Panc1 (cell line): ENCODE data around the gene ETFA.

Source experiments
- CTCF ChIP-seq: fragments of 450-650 bp; IDR thresholded peaks from 2 replicates; pipeline ENCODE4 v1.5.1; 2017; ENCODE audit warnings: mild to moderate bottlenecking
- POLR2AphosphoS5 ChIP-seq: IDR thresholded peaks from 2 replicates; pipeline ENCODE4 v1.6.1; 2012; ENCODE audit warnings: mild to moderate bottlenecking, low read depth, low read length, moderate library complexity
- REST ChIP-seq, 2 experiments: IDR thresholded peaks; 2 replicates each; pipeline ENCODE4 v1.6.1; 2011 to 2012; ENCODE audit warnings: low read depth in 2 of 2, control low read depth in 1 of 2, low read length in 1 of 2, mild to moderate bottlenecking in 1 of 2, moderate library complexity in 1 of 2; ENCODE audit not compliant: insufficient read depth in 1 of 2
- SIN3A ChIP-seq: IDR thresholded peaks from 2 replicates; pipeline ENCODE4 v1.6.1; 2012; ENCODE audit warnings: low read depth, mild to moderate bottlenecking, low read length, moderate library complexity, borderline replicate concordance; ENCODE audit not compliant: insufficient read depth

- no peak for TF ChIP-seq CTCF
- TF ChIP-seq POLR2AphosphoS5, result no peak
- TF ChIP-seq REST (IDR thresholded peaks at IDR 0.05; ENCODE audit: insufficient read depth in 1 of 2, low read depth in 2 of 2, low read length in 1 of 2), result no peak
- TF ChIP-seq SIN3A, result no peak
These were observed 12.3 kb downstream of the ETFA start for GRCh38 chr15:76298986-76299385.
